ENCODE data around the gene APOL3.
"Not testable (repeated sequence)": the region's sequence is repeated elsewhere in the genome, so short reads cannot be mapped to it uniquely, and the experiment has no call there.

APOL3 gene

GRCh38 chr22:36160499-36160942, at the start of gene APOL3:
Gene APOL3, minus strand, starts transcription at chr22:36160755. Its CDS starts 11,700 bp downstream, at chr22:36149055.
- no peak within 1 kb of the TSS for H3K4me3 ChIP-seq
- no peak within 1 kb of the TSS for H3K27ac ChIP-seq
- H3K9ac ChIP-seq (ENCODE audit: insufficient read length): no peak within 1 kb of the TSS
- no peak for TF ChIP-seq FOXP2 (optimal IDR thresholded peaks at IDR 0.05; ENCODE audit: control extremely low read depth, extremely low read length, insufficient read depth)
- TF ChIP-seq POLR2AphosphoS5 (IDR thresholded peaks at IDR 0.05; ENCODE audit: borderline replicate concordance, low read depth, low read length): no peak
- no peak for TF ChIP-seq EZH2 (IDR thresholded peaks at IDR 0.05)
- H3K9me3 ChIP-seq (ENCODE audit: low read depth, low read length): no peaks in the 10 kb centered on the region
- H3K36me3 ChIP-seq (ENCODE audit: insufficient read depth, low read length): no peaks in the 10 kb centered on the region
- DNase-seq (ENCODE audit: low read depth, low spot score): no peak

DNA sequence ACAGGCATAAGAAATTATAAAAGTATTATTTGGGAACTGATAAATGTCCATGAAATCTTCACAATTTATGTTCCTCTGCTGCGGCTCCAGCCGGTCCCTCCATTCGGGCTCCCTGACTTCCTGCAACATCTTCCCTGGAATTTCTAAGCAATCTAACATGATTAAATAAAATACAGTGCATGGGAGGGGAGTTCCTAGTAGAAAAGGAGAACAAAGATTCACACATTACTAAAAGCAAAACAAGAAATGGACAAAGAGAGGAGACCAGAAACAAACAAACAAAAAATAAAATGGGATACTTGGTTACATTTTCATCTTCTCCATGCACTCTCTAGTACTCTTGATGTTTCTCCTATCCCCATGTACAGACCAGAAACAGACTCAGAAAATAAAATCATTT, 49.7 kb upstream of the APOL3 start:
- Histone ChIP-seq H3K9me3 (ENCODE audit: low read depth, low read length) (no peaks in the 10 kb centered on the region), H3K27ac (no peak overlapping the region), H3K36me3 (ENCODE audit: insufficient read depth, low read length) (no peaks in the 10 kb centered on the region), H3K4me3 (no peak overlapping the region), H3K9ac (ENCODE audit: insufficient read length) (no peak overlapping the region)
- DNase-seq (ENCODE audit: low read depth, low spot score): no peak
- TF ChIP-seq FOXP2 (optimal IDR thresholded peaks at IDR 0.05; ENCODE audit: control extremely low read depth, extremely low read length, insufficient read depth): no peak
- TF ChIP-seq POLR2AphosphoS5 (IDR thresholded peaks at IDR 0.05; ENCODE audit: borderline replicate concordance, low read depth, low read length): no peak
- TF ChIP-seq EZH2 (IDR thresholded peaks at IDR 0.05): no peak

DNA sequence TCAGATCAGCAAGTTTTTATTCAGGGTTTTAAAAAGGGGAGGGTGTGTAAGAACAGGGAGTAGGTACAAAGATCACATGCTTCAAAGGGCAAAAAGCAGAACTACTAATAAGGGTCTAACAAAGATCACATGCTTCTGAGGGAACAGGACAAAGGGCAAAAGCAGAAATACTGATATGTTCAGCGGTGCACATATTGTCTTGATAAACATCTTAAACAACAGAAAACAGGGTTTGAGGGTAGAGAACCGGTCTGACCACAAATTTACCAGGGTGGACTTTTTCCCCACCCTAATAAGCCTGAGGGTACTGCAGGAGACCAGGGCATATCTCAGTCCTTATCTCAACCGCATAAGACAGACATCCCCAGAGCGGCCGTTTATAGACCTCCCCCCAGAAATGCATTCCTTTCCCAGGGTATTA, 48.9 kb upstream of the APOL3 start:
- H3K27ac ChIP-seq; H3K36me3 ChIP-seq (ENCODE audit: insufficient read depth, low read length); H3K9me3 ChIP-seq (ENCODE audit: low read depth, low read length); DNase-seq (ENCODE audit: low read depth, low spot score); H3K4me3 ChIP-seq; H3K9ac ChIP-seq (ENCODE audit: insufficient read length): not testable (repeated sequence)

DNA sequence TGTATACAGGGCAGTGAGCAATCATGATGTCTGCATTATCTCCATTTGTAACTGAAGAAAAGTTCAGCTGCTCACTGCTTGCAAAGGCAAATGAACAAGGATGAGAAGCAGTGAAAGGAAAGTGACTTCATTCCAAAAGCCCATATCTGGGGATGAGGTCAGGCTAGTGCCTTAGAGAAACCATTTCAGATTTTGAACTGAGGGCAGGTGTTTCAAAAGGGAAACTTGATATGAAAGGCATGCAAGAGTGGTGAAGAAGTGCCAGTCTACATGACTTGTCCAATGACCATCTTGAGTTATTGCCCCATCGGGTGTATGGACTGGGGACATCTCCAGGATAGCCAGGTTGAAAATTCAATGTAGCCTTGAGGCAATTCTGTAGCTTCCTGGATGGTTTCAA, 48.4 kb upstream of the APOL3 start:
- TF ChIP-seq EZH2 (IDR thresholded peaks at IDR 0.05) (no peak), POLR2AphosphoS5 (IDR thresholded peaks at IDR 0.05; ENCODE audit: borderline replicate concordance, low read depth, low read length) (no peak), FOXP2 (optimal IDR thresholded peaks at IDR 0.05; ENCODE audit: control extremely low read depth, extremely low read length, insufficient read depth) (no peak)
- Histone ChIP-seq H3K27ac (no peak overlapping the region), H3K9me3 (ENCODE audit: low read depth, low read length) (no peaks in the 10 kb centered on the region), H3K9ac (ENCODE audit: insufficient read length) (no peak overlapping the region), H3K4me3 (no peak overlapping the region), H3K36me3 (ENCODE audit: insufficient read depth, low read length) (no peaks in the 10 kb centered on the region)
- DNase-seq (ENCODE audit: low read depth, low spot score): no peak

GRCh38 chr22:36208162-36208765, 47.7 kb upstream of the APOL3 start:
- H3K4me3 ChIP-seq: no peak overlapping the region
- no peak overlapping the region for H3K9ac ChIP-seq (ENCODE audit: insufficient read length)
- no peaks in the 10 kb centered on the region for H3K36me3 ChIP-seq (ENCODE audit: insufficient read depth, low read length)
- no peaks in the 10 kb centered on the region for H3K9me3 ChIP-seq (ENCODE audit: low read depth, low read length)
- no peak for DNase-seq (ENCODE audit: low read depth, low spot score)
- no peak for TF ChIP-seq EZH2 (IDR thresholded peaks at IDR 0.05)
- TF ChIP-seq POLR2AphosphoS5 (IDR thresholded peaks at IDR 0.05; ENCODE audit: borderline replicate concordance, low read depth, low read length): no peak
- TF ChIP-seq FOXP2 (optimal IDR thresholded peaks at IDR 0.05; ENCODE audit: control extremely low read depth, extremely low read length, insufficient read depth): no peak
- no peak overlapping the region for H3K27ac ChIP-seq

DNA sequence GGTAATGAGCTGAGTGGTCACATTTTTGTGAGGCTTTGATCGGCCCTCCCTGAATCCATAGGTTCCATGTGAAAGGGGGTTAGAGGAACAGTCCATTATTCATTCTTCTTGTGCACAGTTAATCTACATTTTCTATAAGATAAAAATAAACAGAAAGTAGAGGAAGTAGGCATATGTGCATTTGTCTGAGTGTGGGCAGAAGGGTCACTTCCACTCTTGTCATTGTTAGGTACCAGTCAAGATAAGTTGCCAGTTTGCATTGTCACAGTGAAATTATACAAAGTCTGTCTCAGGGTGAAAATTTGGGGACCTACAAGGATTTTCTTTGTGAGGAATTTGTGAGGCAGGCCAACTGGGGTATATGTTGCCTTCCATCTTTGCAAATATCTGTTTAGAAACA, 45.7 kb upstream of the APOL3 start:
- no peak for DNase-seq (ENCODE audit: low read depth, low spot score)
- Histone ChIP-seq H3K9me3 (ENCODE audit: low read depth, low read length) (no peaks in the 10 kb centered on the region), H3K27ac (0 out of 2 replicates have a peak overlapping the region, but pooled peaks have one; percentile 17), H3K36me3 (ENCODE audit: insufficient read depth, low read length) (no peaks in the 10 kb centered on the region), H3K4me3 (no peak overlapping the region), H3K9ac (ENCODE audit: insufficient read length) (no peak overlapping the region)
- TF ChIP-seq FOXP2 (optimal IDR thresholded peaks at IDR 0.05; ENCODE audit: control extremely low read depth, extremely low read length, insufficient read depth): no peak
- no peak for TF ChIP-seq EZH2 (IDR thresholded peaks at IDR 0.05)
- no peak for TF ChIP-seq POLR2AphosphoS5 (IDR thresholded peaks at IDR 0.05; ENCODE audit: borderline replicate concordance, low read depth, low read length)

- H3K36me3 ChIP-seq (ENCODE audit: insufficient read depth, low read length); H3K4me3 ChIP-seq: not testable (repeated sequence)
These were observed 45.0 kb upstream of the APOL3 start for GRCh38 chr22:36205573-36205972.

DNA sequence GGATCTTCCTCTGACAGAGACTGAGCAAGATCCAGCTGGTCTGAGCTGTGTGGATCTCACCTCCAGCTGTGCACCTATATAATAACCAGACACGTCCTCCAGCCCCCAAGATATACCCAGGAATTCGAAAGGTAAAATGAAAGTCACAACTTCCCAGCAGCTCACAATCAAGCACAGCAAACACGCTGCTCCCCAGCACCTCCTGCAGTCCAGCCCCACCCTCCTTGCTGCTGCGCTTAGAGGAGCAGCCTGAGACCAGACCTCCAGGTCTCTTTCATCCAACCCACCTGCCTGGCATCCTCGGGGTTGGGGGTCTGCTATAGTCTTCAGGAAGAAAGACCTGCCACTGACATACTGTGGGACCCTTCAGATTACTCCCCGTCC, 44.1 kb upstream of the APOL3 start:
- Histone ChIP-seq H3K27ac (no peak overlapping the region), H3K36me3 (ENCODE audit: insufficient read depth, low read length) (no peaks in the 10 kb centered on the region), H3K4me3 (no peak overlapping the region), H3K9ac (ENCODE audit: insufficient read length) (no peak overlapping the region), H3K9me3 (ENCODE audit: low read depth, low read length) (no peaks in the 10 kb centered on the region)
- TF ChIP-seq EZH2 (IDR thresholded peaks at IDR 0.05) (no peak), FOXP2 (optimal IDR thresholded peaks at IDR 0.05; ENCODE audit: control extremely low read depth, extremely low read length, insufficient read depth) (no peak), POLR2AphosphoS5 (IDR thresholded peaks at IDR 0.05; ENCODE audit: borderline replicate concordance, low read depth, low read length) (no peak)
- DNase-seq (ENCODE audit: low read depth, low spot score): no peak

More at GRCh38 chr22:36205573-36205972, 45.0 kb upstream of the APOL3 start:
- not testable (repeated sequence) for DNase-seq (ENCODE audit: low read depth, low spot score); H3K9ac ChIP-seq (ENCODE audit: insufficient read length); H3K27ac ChIP-seq; H3K9me3 ChIP-seq (ENCODE audit: low read depth, low read length)

DNA sequence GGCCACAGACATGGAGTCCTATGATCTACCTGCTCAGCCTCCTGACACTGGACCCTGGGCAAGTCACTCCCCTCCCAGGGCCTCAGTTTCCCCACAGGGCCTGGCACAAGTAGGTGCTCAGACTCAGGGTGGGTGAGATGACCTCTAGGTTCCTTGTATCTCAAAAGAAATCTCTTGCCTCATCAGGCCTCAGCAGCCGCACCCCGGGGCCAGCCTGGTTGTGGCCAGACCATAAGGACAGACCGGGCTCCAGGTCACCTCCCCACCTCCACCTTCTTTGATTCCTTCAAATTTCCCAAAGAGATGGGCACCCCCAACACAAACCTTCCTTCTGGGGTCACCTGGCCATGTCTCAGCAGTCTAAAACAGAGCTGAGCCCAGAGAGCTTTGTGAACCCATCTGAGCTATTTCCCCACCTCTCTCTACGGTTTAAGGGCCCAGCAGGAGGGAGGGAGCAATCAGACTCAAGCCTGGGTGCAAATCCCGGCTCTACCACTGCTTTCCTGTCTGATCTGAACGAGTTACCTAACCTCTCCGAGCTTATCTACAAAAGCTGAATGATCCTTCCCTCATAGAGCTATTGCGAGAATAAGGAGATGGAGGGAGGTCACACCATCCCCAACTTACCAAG, 43.6 kb upstream of the APOL3 start:
- H3K36me3 ChIP-seq (ENCODE audit: insufficient read depth, low read length): no peaks in the 10 kb centered on the region
- no peak overlapping the region for H3K4me3 ChIP-seq
- no peak overlapping the region for H3K27ac ChIP-seq
- no peak for DNase-seq (ENCODE audit: low read depth, low spot score)
- H3K9ac ChIP-seq (ENCODE audit: insufficient read length): no peak overlapping the region
- no peaks in the 10 kb centered on the region for H3K9me3 ChIP-seq (ENCODE audit: low read depth, low read length)
- TF ChIP-seq EZH2 (IDR thresholded peaks at IDR 0.05) (no peak), POLR2AphosphoS5 (IDR thresholded peaks at IDR 0.05; ENCODE audit: borderline replicate concordance, low read depth, low read length) (no peak), FOXP2 (optimal IDR thresholded peaks at IDR 0.05; ENCODE audit: control extremely low read depth, extremely low read length, insufficient read depth) (no peak)

- not testable (repeated sequence) for H3K27ac ChIP-seq; H3K9me3 ChIP-seq (ENCODE audit: low read depth, low read length); DNase-seq (ENCODE audit: low read depth, low spot score); H3K36me3 ChIP-seq (ENCODE audit: insufficient read depth, low read length); H3K4me3 ChIP-seq; H3K9ac ChIP-seq (ENCODE audit: insufficient read length)
These were observed 42.9 kb upstream of the APOL3 start for GRCh38 chr22:36203441-36203840.

DNA sequence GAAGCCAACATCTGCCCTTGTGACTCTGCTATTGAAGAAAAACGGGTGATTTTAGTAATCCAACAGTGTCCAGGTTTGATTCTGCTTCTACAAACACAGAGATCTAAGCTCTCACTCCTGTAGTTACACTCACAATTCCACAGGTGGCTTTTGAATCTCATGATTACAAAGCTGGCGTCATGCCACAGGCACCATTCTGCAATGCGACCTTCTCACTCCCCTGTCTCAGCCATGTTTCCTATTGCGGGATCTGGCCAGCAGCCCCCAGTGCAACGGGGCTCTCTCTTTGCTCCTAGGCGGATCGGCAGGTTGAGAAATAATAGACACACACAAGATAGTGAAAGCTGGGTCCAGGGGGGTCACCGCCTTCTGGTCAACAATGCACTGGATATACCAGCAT, 42.4 kb upstream of the APOL3 start:
- not testable (repeated sequence) for H3K36me3 ChIP-seq (ENCODE audit: insufficient read depth, low read length); H3K27ac ChIP-seq; H3K9ac ChIP-seq (ENCODE audit: insufficient read length); DNase-seq (ENCODE audit: low read depth, low spot score); H3K4me3 ChIP-seq; H3K9me3 ChIP-seq (ENCODE audit: low read depth, low read length)
